8988T (cell line): ENCODE measurements around the gene FSTL4.

Source experiments
- DNase-seq: peaks from one replicate; pipeline ENCODE4 v3.0.0; 2011

Gene FSTL4

DNA sequence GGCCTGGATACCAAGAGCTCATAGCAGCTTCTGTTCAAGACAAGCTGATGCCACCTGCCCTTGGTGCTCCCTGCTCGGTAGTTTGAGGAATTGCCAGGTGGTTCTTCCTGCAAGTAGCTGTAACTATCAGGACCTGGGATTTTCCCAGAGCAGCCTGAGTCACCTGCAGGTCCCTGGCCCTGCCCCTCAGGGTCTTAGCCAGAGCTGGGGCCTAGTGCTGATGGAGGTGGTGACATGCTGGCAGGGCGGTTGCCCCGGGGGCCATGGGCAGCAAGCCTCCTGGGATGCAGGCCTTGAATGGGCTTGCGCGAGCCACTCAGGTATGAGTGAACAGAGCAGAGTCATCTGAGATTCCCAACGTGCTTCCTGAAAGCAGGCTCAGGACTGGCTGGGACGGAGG is 298.3 kb downstream of the FSTL4 start:
- no peak for DNase-seq

DNA sequence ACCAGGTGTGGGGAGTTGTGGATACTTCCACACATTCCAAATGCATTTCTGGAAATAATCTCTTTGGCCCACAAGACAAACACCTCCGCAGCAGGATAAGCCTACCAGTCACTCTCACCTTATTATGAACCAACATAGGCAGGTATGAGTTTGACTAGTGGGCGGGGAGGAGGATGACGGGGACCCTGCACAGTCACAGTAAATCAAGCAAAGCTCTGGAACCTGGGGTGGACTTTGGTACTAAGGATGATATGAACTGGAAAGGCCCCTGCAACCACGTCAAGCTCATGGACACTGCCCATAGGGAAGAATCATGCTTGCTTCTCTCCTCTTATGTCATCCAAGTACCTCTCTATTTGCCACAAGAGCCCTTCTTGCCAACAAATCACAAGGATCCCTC is 301.2 kb downstream of the FSTL4 start:
- DNase-seq: no peak

DNA sequence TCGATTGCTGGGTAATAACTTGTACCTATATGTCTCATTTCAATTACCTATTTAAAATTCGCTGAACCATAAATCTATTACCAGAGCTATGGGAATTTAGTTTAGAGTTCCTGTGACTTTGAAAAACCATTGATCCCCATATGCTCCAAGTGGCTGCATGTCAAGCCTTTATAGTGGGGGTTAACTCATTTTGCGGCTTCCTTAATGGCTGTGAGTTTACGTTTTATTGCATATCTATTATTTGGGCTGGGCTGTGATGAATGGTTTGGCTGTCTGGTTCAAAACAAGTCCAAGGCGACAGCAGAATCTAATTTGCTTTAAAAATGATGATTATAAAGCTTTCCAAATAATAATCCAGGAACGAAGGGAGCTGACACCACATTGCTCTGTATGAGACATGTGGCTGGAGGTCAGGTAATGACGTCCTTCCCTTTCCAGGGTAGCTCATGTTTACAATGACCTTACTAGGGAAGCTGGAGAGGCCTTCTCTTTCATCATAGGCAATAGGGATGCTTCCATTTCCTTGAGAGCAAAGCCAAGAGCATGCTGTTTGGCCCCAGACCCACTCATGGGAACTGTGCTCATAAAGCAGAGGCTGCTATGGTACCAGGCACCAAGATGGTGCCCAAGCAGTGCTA is 302.2 kb downstream of the FSTL4 start:
- DNase-seq: no peak

DNA sequence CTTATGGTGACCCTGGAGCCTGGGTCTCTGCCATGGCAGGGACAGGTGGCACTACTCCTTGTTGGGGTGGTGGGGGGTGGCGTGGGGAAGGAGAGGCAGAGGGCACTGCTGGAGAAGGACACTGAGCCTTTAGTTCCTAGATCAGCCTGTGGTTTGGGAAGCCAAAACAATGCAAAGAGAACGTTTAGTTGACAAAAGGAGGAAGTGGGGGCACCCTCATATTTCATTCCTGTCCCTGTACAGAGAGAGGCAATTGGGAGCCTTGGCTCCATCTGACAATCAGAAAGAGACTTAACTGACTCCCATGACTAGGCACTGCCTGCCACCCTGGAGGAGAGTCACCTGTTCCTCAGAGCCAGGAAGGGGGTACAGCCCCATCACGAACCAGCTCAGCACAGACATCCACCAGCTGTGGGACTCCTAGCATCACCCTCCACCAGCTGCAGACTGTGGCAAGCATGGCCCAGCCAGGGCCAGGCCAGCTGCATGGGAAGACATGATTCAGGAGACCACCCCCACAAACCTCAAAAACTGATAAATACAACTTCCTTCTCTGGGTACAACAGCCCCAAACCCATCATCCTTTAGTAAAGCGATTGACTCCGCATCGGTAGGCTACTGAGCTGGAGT is 303.1 kb downstream of the FSTL4 start:
- no peak for DNase-seq

- DNase-seq: no peak
Measured at GRCh38 chr5:133307275-133307674, 305.1 kb downstream of the FSTL4 start.

DNA sequence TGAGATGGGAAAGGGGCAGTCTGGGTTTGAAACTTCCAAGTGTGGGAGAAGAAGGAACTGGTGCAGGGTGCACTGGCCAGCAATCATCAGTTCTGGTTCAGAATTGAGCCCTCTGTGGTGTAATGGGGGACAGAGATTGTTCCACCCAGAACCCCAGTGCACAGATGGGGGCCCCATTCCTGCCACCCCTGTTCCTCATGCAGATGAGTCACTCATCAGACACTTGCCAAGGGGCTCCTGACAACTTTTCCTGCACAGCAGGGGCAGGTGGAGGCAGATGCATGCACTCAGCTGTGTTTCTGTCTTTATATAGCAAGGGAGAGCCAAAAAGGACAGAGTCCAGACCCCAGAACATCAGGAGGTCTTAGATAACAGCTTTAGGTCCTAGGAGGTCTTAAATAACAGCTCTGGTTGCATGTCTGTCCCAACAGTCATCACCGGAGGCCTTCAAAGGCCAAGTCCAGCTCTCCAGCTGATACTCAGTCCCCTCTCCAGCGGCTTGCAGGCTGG is 307.6 kb downstream of the FSTL4 start:
- DNase-seq: no peak

DNA sequence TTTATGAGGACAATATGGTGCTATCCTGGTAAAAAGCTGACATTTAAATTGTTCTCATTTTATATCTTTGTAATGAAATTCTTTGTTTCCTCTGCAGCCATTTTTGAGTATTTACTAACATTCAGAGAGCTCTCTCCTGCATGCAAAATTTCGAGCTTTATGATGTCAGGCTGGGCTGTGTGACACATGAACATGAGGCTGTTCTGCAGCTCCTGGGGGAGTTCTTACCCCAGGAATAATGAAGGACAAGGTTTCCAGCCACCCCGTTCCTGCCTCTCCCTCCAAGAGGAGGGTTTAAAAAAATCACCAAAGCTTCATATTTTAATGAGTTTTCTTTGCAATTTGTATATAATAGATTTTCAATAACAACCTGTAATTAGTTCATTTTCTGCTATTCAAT is 308.2 kb downstream of the FSTL4 start:
- no peak for DNase-seq

GRCh38 chr5:133303298-133303697 is 309.0 kb downstream of the FSTL4 start:
- no peak for DNase-seq

DNA sequence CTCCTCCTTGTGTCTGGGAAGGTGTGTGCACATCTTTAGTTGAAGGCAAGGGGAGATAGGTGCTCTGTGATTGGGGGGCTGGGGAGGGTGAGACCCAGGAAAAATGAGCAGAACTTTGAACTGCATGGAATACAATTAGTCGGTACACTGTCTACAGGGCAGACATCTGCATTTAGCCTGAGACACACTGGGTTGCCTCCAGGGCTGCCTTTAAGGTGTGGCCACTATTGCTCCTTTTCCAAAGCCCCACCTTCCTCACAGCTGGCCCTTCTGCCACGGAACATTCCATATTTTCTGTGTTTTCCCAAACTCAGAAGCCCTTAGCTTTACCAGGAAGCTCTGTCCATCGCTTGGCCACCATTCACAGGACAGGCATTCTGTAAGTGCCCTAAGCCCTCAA is 312.6 kb downstream of the FSTL4 start:
- no peak for DNase-seq

DNA sequence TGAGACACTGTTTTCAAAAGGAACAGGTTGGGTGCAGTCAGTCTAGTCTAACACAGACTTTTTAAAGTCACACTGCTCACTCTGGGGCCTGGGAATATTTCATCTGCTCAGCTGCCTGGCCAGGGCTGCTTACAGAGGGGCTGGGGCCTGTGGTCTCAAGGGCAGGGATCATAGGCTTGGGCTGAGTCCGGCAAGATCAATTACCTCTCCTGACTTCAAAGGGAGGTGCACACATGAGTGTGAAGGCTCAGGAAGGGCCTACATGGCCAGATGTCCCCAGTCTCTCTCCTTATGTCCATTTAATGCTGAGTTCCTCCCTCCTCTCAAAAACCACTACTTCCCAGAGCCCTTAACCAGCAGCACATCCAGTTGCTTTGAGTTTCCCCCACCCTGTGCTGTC is 313.3 kb downstream of the FSTL4 start:
- no peak for DNase-seq

DNA sequence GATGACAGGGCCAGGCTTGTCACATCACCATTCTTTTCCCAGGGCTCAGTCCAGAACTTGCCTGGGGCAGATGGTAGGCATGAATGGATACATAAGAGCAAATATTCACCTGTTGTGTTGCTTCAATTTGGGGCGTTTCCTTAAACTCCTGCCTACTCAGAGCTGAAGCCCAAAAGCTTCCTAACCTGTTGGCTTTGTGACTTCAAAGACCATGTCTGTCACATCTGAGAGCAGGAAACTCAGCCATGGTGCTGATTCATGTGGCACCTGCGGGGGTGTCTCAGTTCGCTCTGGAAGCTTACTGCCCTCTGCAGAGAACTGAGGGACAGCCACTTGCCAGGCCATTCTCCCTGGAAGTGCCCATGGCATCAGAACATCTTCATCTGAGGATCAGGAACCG is 313.9 kb downstream of the FSTL4 start:
- DNase-seq: no peak

- no peak for DNase-seq
Measured at GRCh38 chr5:133297293-133297692, 315.0 kb downstream of the FSTL4 start.

DNA sequence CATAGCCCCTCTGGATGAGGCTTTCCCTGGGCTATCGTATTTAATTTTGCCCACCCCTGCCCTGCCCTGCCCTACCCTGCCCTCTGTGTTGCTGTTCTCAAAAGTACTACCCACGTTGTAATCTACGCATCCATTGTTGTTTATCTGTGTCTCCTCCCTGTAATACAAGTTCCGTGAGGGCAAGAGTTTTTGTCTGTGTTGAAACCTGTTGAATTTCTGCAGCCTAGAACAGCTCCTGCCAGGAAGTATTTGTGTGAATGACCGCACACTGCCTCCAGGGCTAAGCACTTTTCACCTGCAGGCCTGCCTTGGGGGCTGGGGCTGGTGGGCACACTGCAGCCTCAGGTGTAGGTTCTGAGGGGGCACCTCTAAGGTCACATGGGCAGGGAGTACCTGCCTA is 315.7 kb downstream of the FSTL4 start:
- DNase-seq: no peak

DNA sequence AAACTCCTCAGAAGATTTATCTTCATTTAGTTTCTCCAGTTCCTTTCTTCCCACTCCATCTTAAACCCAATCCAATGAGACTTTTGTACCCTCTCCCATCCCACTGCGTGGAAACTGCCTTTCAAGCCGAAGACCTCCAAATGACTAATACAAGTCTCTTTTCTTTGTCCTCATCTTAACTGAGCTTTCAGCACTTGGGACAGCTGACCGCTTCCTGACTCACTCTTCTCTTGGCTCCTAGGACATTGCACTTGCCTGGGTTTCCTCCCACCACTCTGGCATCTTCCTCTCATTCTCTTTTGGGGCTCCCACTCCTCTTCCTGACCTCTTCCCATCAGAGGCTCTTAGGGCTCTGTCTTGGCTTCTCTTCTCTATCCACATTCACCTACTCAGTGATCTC is 316.8 kb downstream of the FSTL4 start:
- DNase-seq: no peak

GRCh38 chr5:133294380-133294779 is 318.0 kb downstream of the FSTL4 start:
- no peak for DNase-seq

DNA sequence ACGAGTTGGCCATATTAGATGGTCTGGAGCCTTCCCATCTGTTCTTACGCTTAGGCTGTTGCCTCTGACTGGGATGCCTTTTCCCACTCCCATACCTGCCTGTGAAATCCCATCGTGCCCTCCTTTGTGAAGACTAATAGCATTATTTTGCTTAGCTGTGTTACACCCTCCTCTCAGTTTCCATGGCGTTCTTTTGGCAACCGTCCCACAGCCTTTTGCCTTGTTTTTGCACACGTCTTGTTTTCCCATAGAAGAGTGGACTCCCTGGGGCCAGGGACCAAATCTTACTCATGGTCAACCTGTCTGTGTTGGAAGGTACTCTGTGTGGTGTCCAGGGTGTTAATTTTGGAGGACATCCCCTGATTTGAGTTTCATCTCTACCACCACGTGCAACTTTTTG is 318.4 kb downstream of the FSTL4 start:
- DNase-seq: no peak

- peak; percentile 90 for DNase-seq
Measured at GRCh38 chr5:133292300-133292699, 320.0 kb downstream of the FSTL4 start.

- no peak for DNase-seq
Measured at GRCh38 chr5:133291524-133291923, 320.8 kb downstream of the FSTL4 start.

DNA sequence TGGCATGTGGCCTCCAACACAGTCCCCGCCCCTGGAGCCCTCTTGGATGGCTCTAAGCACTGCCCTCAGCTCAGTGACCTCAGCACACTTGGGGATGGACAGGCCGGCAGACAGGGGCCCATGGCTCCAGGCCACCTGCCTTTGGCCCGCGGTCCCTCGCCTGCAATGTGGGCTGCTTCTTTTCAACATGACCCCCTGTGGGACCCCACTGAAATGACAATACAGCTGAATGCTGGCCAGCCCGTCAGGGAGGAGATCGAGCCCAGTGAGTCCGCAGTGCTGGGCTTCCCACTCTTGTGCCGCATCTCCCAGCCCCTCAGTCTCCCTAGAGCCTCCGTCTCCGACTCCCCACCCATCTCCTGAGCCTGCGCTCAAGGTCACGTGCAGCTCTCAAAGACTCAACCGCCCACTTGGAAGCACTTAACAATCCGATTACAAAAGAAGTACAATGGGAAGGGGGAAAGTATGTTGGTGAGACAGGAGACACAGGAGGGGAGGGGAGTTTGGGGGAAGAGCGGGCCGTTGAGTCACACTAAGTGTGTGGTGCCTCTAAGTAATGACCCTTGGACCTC is 321.6 kb downstream of the FSTL4 start:
- no peak for DNase-seq

GRCh38 chr5:133289686-133290367 is 322.5 kb downstream of the FSTL4 start:
- peak; percentile 36 for DNase-seq

- DNase-seq: no peak
Measured at GRCh38 chr5:133287500-133287899, 324.8 kb downstream of the FSTL4 start.

DNA sequence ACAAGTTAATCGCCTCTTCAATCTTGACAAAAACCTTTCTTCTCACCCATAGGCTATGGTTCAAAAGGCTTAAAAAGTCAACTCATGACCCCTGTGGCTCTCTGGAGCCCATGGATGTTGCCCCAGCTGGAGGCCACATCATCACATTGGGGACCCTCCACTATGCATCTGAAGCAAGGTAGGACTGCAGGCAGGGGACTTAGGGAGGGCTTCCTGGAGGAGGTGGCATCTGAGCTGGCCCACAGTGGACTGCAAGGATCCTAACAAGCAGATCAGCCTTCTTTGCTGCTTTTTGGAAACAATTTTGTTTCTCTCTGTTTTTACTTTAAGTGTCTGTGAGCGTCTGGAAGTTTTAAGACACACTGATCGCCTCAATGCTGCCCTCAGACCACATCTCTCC is 325.9 kb downstream of the FSTL4 start:
- no peak for DNase-seq

- DNase-seq: no peak
Measured at GRCh38 chr5:133285583-133286021, 326.7 kb downstream of the FSTL4 start.

DNA sequence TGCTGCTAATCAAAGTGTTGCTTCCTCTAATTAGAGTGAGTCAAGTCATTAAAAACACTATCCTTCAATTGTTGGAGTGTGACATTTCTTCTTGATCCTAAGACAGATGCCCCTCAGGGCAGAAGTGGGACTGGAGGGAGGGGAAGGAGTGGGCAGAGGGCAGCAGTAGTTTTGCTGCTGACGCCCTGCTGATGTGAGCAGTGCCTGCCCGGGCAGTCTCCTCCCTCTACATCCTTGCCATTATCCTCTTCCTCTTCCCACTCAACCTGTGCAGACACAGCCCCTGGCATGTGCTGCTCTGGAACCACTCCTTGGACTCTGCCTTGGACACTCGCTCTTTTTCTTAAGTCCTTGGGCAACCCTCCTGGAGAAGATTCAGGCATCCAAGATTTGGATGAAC is 328.0 kb downstream of the FSTL4 start:
- DNase-seq: no peak
